ENCODE results near the gene TMEM41A.

TMEM41A gene

DNA sequence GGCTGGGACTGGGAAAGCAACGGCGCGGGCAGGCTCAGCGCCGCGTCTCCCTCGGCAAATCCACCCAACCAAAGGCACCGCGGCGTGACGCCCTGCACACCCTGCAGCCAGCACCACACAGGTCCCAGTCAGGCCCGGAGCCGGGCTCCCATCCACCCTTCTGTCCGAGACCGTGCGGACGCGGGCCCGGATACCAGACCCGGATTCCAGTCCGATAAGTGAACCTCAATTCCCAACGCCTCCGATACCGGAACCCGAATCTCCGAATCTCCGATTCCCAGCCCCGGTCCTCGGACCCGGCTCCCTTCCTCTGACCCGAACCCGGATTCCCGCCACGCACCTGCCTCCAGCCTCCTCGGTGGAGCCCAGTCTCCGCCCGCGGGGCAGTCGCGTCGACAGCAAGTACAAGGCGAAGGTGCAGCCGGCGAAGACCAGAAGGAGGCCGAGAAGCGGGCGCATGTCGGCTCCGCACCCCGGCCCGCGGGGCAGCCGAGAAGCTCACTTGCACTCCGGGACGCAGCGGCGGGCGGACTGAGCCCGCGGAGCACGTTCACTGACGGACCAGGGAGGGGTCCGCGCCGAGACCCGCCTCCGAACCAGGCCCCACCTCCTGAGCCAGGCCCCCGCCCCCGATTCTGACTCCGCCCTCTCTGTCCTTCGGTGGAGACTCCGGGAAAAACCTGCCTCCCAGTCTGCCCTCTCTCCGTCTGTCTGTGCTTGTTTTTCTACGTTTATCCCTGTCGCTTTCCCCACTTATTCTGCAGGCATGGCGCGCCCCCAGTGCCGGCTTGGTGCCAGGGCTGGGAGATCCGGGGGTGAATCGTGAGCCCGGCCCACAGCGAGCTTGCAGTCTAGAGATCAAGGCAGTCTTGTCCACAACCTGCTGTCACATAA, at the start of gene TMEM41A:
TMEM41A (minus strand) TSS at position 533 of the 894 bp plus-strand sequence; CDS start at position 459, 74 bp downstream.
- DNase-seq (ENCODE audit: low spot score) = peak; percentile 82

DNA sequence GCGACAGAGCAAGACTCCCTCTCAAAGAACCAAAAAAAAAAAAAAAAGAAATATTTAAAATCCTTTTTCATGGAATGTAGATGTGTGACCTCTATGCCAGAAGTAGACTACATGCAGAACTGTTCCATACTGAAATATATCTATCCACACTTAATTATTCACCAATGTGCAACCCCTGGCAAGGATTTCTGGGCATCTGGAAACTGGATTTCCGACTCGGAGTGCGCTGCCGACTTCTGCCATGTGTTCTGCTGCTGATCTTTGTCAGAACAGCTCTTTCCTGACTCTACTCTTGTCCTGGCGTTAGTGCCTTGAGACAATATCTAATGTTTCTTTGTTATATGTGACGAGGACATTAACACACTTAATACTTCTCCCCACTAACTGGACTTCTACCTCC, 41.9 kb upstream of the TMEM41A start:
- DNase-seq (ENCODE audit: low spot score) = no peak

GRCh38 chr3:185539934-185540333, 41.1 kb upstream of the TMEM41A start:
- DNase-seq (ENCODE audit: low spot score) = no peak

GRCh38 chr3:185537369-185537970, 38.6 kb upstream of the TMEM41A start:
- DNase-seq (ENCODE audit: low spot score) = no peak

- no peak for DNase-seq (ENCODE audit: low spot score)
Observed at GRCh38 chr3:185534511-185534910, 35.7 kb upstream of the TMEM41A start.

GRCh38 chr3:185532901-185533300, 34.1 kb upstream of the TMEM41A start:
- no peak for DNase-seq (ENCODE audit: low spot score)

GRCh38 chr3:185530856-185531255, 32.0 kb upstream of the TMEM41A start:
- DNase-seq (ENCODE audit: low spot score) = no peak

DNA sequence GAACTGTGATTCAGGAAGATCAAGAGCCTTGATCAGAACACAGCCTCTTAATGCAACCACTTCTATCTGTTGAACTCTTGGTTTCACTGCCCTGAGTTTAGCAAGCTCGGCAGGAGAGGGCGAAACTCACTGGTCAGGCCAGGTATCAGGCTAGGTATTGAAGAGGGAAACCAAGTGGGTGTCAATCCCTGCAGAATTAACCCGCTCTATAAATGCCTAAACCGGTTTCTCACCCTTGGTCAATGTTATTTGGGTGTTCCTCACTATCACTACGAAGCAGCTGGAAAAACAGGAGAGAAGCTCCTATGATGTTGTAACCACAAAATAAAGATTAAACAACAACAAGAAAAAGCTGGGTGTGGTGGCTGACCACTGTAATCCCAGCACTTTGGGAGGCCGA, 29.7 kb upstream of the TMEM41A start:
- DNase-seq (ENCODE audit: low spot score) = no peak

DNA sequence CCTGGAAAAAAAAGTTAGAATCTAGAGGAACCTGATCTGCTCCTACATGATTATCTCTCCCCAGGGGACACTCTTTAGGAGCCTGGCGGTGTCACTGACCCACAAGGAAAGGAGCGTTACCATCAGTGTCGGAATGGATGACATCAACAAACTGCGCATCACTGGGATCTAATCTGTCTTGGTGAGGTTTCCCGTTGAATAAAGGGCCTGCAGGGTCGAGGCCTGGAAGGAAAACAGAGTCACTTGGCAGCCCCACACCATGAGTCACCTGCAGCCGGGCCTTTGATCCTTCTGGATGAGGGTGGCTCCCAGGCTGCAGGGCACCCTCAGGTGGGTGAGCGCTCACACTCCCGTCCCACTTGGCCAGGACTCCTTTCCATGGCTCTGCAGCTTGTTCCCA, 28.5 kb upstream of the TMEM41A start:
- no peak for DNase-seq (ENCODE audit: low spot score)

DNA sequence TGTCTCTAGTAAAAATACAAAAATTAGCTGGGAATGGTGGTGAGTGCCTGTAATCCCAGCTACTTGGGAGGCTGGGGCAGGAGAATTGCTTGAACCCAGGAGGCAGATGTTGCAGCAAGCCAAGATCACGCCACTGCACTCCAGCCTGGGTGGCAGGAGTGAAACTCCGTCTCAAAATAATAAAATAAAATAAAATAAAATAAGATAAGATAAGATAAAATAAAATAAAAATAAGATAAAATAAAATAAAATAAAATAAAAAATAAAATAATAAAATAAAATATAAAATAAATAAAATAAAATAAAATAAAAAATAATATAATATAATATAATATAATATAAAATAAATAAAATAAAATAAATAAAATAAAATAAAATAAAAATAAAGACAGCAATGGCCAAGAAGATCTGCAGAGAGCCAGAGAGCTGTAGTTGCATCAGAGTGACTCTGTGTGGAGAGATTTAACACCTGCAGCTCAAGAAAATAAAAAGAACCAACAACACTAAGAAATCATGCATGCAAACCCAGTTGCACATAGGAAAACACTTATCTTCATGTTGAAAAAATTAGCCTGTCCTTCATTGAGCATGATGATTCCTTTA, 27.6 kb upstream of the TMEM41A start:
- DNase-seq (ENCODE audit: low spot score) = no peak

GRCh38 chr3:185521349-185522138, 22.7 kb upstream of the TMEM41A start:
- DNase-seq (ENCODE audit: low spot score) = no peak

DNA sequence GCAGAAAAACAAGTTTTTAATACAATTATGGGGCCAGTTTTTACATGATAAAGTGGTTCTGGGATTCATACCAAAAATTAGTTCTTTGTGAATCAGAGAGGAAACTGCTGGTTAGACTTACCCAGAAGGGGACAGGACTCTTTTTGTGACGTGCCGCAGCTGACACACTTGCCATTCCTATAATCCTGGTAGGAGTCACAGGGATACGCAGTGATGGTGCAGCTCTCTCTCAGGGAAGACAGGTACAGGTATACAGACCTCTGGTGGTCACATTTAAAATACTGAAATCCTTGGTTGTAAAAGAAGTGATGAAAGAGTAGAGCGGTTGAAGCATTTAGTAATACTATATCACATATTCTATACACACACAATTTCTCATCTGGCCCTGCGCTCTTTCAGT, 20.2 kb upstream of the TMEM41A start:
- no peak for DNase-seq (ENCODE audit: low spot score)

- DNase-seq (ENCODE audit: low spot score) = no peak
Observed at GRCh38 chr3:185517387-185518130, 18.7 kb upstream of the TMEM41A start.

DNA sequence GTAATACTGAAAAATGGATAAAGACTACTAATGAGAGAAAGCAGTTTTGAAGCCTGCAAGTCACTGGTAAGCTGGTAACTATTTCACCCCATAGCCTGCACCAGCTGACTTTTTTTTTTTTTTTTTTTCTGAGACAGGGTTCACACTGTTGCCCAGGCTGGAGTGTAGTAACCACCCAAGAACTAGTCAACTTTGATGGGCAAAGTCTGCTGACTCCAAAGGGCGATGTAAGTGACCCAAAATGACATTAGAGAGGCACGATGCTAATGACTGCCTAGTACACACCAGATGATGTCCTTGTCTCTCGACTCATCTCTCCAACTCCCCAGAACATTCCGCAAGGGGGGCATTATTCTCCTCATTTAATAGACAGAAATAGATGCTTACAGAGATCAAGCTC, 12.9 kb upstream of the TMEM41A start:
- DNase-seq (ENCODE audit: low spot score) = no peak

DNA sequence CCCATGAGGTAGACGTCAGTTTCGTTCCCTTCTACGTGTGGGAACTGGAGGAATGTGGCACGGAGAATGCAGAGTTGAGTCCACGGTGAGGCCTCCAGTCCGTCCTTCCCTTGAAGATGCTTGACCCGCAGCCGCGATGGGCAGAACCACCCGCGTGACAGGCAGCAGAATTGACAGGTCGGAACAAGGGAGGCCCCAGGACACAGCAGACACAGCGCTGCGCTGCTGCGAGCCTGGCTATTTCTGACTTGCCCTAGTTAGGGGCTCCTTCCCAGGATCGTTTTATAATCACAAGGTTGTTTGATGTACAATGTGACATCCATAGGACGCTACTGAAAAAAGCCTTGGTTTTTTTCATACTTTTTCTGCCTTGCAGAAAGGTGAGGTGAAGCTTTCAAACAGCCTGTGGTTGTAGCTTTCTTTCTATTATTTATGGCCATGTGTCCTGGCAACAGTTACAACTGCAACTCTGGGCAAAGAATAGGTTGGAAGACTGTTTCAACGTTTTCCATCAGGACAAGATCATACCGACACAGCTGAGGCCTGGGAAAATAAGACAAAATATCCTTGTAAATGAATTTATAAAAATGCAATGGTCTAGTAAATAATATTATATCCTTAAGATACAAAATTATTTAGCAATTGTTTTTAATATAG, 9.6 kb upstream of the TMEM41A start:
- DNase-seq (ENCODE audit: low spot score) = no peak

- no peak for DNase-seq (ENCODE audit: low spot score)
Observed at GRCh38 chr3:185507883-185508282, 9.0 kb upstream of the TMEM41A start.

DNA sequence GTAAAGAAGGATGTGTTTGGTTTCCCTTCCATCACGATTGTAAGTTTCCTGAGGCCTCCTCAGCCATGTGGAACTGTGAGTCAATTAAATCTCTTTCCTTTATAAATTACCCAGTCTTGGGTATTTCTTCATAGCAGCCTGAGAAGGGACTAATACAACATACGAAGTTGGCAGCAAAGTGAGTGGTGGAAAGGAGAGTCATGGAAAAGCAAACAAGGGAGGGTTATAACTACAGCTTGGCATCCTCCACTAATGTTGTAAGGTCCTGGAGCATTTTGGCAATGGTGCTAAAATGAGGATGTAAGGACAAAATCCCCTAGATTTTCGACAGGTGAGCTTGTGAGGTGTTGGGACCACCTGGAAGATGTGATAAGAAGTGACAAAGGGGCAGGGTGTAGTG, 5.8 kb upstream of the TMEM41A start:
- no peak for DNase-seq (ENCODE audit: low spot score)

DNA sequence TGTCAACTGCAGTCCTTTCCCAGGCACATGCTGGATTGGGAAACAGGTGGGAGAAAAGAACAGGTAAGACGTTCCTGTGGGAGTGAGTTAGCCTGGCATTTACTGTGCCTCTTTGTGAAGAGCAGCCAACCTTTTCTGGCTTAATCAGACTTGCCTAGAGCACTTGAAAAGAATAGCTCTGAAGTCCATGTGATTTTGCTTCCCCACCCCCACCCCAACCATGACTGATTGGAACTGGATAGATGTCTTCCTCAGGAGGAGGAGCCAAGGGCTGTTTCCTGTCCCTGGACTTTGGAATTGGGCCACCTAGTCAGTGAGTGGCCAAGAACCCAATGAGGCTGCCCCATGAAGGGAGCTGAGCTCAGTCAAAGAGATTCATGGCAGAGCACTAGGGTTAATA, 4.7 kb upstream of the TMEM41A start:
- no peak for DNase-seq (ENCODE audit: low spot score)

DNA sequence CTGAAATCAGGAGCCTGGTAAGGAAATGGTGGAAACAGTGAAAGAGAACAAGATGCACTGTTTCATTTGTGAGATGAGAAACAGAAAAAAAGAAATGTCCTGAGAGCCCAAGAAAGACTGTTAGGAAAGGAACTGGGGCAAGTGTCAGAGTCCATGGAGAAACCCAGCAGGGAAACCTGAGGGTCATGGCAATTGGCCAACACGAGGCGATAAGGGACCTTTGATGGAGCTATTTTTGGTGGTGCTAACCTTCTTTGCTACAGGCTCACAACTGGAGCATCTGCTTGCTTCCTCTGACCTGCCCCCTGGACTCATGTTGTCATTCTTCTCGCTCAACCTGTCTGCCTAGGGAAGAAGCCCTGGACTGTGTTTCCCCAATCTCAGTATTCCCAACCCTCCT, 4.2 kb upstream of the TMEM41A start:
- DNase-seq (ENCODE audit: low spot score) = no peak

DNA sequence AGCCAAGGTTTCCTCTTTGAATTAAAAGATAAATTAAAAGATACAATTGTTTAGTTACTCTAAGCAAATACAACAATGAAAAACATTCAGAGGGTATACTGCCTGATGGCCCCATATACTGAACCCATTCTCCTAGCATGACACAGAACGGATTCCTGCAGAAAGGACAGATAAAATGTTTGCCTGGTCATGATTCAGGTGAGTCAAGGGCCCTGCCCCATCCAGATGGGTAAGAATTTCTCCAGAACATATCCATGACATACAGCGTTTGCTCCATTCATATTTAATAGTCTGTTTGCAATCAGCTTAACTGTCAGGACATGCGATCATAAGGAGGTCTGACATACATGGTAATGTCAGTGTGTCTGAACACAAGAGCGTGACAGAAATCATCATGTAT, 8.6 kb downstream of the TMEM41A start:
- no peak for DNase-seq (ENCODE audit: low spot score)

- DNase-seq (ENCODE audit: low spot score) = no peak
Observed at GRCh38 chr3:185489462-185489861, 9.4 kb downstream of the TMEM41A start.
